GDM1 (cell line): ENCODE data around the gene NTRK2.

ENCODE experiments used
- DNase-seq: peaks from one replicate; lab custom pipeline; 2025; lab: John Stamatoyannopoulos, UW

Gene NTRK2

DNA sequence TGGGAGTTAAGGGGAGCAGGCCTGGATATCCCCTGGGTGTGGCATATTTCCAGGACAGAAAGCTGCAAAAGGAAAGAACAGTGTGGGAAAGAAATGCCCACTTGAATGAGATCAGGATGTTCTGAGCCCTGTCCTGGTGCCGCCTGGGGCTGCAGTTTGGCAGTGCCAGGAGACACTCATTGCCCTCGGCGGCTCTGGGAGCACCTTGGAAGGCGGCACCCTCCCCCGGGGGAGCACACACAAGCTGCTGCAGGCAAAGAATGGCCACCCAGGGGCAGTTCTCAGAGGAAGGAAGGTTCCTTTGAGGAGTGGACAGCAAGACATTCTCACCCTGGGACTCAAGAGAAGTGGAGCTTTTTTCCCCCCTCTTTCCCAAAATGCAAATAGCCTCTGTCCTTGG lies 305.3 kb downstream of the NTRK2 start:
- no peak for DNase-seq

GRCh38 chr9:84975926-84976325 lies 306.4 kb downstream of the NTRK2 start:
- DNase-seq = no peak

DNA sequence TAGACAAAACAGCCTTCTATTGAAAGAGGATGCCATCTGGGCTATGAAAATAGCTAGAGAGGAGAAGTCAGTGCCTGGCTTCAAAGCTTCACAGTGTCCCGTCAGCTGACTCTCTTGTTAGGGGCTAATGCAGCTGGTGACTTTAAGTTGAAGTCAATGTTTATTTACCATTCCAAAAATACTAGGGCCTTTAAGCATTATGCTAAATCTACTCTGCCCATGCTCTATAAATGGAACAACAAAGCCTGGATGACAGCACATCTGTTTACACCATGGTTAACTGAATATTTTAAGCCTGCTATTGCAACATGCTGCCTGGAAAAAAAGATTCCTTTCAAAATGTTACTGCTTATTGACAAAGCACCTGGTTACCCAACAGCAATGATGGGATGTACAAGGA lies 309.1 kb downstream of the NTRK2 start:
- DNase-seq = no peak

DNA sequence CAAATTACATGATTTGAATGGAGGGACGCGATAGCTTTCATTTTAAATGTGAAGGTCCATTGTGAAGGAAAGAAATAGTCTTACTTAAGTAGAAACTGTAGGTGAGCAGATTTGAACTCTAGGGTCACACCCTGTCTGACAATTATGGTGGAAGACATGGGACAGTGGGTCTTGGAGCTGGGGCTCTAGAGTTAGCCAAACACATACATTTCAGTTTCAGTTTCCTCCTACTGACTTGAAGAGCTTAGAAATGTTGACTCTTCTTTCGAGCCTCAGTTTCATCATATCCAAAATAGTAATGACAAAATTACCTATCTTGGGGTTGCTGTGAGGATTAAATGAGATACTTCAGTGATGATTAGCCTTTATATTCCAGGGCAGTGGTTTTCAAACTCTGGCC lies 314.2 kb downstream of the NTRK2 start:
- no peak for DNase-seq

DNA sequence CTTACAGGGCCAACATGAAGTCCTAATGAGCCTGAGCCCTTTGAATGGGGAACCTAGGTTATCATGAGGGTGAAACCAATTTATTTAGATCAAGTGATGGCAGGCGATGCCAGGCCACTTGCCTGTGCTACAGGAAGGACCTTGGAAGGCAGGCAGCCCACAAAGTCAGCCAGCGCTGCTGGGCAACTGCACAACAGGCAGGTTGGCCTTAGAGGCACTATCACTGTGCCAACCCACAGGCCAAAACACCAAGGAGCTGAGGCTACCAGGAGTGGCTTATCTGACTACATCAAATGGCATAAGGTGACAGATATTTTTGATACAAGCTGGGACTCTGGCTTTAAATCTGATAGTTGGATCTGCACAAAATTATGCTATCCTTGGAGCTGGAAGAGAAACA lies 319.1 kb downstream of the NTRK2 start:
- no peak for DNase-seq

DNA sequence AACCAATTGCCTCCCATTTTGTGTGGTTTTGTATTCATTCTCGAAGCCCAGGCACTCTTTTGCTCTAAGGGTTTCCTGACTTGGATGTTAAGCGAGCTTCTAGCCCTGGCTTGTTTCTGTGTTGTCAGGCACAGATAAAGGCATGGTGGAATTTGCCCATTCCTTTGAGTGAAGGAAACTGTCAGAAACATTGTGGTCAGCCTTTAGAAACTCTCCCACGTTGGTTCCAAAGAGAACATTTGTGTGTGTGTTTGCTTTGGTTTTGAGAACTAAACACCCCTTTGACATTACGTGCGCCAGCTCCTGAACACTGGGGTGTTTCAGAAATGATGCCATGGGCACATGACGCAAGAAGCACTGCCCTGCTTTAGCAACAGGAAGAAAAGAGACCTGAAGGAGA lies 320.9 kb downstream of the NTRK2 start:
- no peak for DNase-seq

GRCh38 chr9:84990850-84991513 lies 321.5 kb downstream of the NTRK2 start:
- no peak for DNase-seq

- DNase-seq = no peak
These were observed 322.0 kb downstream of the NTRK2 start for GRCh38 chr9:84991514-84991870.

DNA sequence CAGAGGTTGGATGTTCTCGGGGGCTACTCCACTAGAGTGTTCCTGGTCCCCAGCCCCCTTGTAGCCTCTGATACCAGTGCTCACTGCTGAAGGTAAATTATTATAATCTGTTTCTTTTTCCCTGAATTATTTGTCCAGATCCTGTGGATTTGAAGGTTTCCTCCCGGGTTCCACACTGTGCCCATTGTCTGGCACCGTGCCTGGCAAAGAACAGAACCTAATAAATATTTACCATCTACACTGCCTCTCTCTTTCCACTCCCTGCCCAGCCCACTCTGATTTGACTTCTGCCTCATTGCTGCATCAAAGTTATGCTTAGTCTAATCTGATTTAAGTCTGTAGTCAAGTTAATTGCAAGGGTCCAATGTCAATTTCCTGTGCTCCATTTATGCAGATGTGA lies 322.9 kb downstream of the NTRK2 start:
- DNase-seq = no peak

- no peak for DNase-seq
These were observed 323.6 kb downstream of the NTRK2 start for GRCh38 chr9:84993105-84993504.

DNA sequence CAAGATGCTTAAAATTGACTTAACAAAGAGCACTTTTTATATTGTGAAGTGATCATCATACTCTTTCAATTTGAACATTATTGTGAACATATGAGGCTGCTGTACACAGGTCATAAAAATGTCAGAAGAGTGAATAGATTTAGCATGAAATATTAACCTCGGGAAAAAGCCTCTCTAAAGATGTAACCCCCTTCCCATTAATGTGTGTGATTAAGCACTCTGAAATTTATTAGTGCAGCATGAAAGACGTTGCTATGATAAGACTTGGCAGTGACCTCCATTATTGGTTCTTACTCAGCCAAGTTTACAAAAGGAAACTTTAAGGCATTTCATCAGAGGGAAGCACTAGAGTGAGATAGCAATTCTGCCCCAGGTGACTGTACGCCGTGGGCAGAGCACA lies 326.5 kb downstream of the NTRK2 start:
- no peak for DNase-seq

- no peak for DNase-seq
These were observed 327.2 kb downstream of the NTRK2 start for GRCh38 chr9:84996716-84997115.

- no peak for DNase-seq
These were observed 327.9 kb downstream of the NTRK2 start for GRCh38 chr9:84997472-84997871.

GRCh38 chr9:84998639-84999038 lies 329.1 kb downstream of the NTRK2 start:
- no peak for DNase-seq

DNA sequence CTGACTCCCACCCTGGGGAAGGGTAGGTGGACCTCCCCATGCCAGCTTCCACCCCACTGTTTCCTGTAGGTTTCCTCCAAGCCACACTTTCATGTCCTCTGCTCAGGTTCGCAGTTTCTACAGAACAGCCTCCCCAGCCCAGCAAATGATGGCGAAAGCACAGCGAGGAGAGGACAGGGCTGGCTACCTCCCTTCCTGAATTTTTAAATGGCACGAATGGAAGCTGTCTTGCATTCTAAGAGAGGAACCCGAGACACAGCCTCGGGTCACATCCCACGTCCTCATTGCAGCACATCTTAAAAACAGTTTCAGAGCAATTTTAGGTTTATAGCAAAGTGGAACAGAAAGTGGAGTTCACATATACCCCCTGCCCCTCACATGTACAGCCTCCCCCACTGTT lies 330.3 kb downstream of the NTRK2 start:
- no peak for DNase-seq

DNA sequence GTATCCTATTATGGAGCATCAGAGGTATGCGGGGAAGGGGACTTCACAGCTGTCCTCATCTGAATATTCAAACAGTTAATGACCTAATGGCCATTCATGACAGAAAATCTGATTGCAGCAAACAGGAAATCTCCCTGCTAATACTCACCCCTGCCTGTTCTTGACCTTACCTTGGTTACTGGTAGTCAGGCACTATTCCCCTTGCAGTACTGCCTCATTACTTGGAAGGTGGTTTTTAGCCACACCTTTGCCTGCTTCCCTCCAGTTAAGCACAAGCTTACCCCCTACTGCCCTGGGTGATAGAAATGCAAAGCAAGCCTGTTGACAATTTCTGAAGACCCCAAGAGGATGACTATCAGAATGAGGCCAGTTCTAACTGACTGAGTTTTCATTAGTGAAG lies 332.4 kb downstream of the NTRK2 start:
- DNase-seq = no peak

GRCh38 chr9:85004818-85005413 lies 335.4 kb downstream of the NTRK2 start:
- no peak for DNase-seq

- DNase-seq = no peak
These were observed 338.2 kb downstream of the NTRK2 start for GRCh38 chr9:85007748-85008147.

GRCh38 chr9:85008215-85008614 lies 338.7 kb downstream of the NTRK2 start:
- DNase-seq = no peak

GRCh38 chr9:85009251-85009650 lies 339.7 kb downstream of the NTRK2 start:
- no peak for DNase-seq

GRCh38 chr9:85013703-85014102 lies 344.2 kb downstream of the NTRK2 start:
- DNase-seq = no peak

GRCh38 chr9:85014292-85014691 lies 344.8 kb downstream of the NTRK2 start:
- no peak for DNase-seq

DNA sequence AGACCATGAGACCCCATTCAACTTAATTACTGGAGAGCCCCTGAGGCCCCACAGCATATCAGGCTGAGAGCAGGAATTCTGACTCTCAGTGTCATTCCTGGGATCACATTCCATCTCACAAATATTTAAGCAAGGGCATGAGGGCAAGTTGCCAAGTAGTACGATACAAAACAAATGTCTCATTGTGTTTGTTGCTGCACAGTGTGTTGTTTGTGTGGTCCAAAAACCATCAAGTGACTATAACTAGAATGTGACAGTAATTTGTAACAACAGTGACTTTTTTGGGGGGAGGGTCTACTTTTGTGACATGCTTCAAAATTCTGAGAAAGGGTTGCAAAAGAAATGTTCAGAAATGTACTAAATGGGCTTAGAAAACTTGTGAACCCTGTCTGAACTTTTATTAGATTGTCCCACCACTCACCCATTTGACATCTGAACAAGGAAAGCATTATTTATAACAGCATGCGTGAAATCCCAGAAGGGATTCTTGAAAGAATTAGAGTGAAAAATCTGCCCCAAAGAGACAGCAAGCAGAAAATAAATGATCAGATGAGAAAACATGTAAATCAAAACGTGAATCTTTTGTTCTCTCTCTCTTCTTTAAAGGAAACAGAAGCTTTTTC lies 347.0 kb downstream of the NTRK2 start:
- DNase-seq = no peak

- DNase-seq = no peak
These were observed 351.3 kb downstream of the NTRK2 start for GRCh38 chr9:85020791-85021190.
